Skin of body (tissue), 2 donors: Measurements from ENCODE around the gene GSE1. TPM values are rescaled to one million over a fixed set of nuclear protein-coding genes. Genes with fewer than 3 reads are reported as not detected.
A peak's percentile ranks its signal among the peaks of the same experiment; 100 is the strongest.

Experiments
- DNase-seq: peaks from one replicate; lab custom pipeline; 2025; lab: John Stamatoyannopoulos, UW
- total RNA-seq: library from RNA; depleted of rRNA; stranded (reverse); fragments of >200 nt; gene quantifications from one replicate; pipeline ENCODE4 v1.2.3, GENCODE V29; 2014

GSE1 gene
- total RNA-seq, 1 donor from 2014 or later = 57.6 TPM

- DNase-seq = peak; percentile 7
These were observed 62.2 kb downstream of the GSE1 start for GRCh38 chr16:85675251-85675874.

DNA sequence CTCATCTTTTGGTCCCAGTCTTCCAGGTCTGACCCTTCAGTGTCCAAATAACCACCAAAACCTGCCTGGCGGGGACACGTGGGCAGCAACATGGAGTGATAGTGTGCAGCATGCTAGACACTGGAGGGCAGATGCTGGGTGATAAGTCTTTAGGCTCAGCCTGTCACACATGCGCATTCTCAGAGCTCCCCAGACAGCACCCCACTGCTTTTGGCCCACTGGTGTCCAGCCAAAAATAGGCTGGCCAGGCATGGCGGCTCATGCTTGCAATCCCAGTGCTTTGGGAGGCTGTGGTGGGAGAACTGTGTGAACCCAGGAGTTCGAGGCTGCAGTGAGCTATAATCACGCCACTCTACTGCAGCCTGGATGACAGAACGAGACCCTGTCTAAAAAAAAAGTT, 63.3 kb downstream of the GSE1 start:
- no peak for DNase-seq

GRCh38 chr16:85677383-85677967, 64.4 kb downstream of the GSE1 start:
- no peak for DNase-seq

- DNase-seq = no peak
These were observed 64.9 kb downstream of the GSE1 start for GRCh38 chr16:85678016-85678415.

GRCh38 chr16:85678821-85679220, 65.7 kb downstream of the GSE1 start:
- DNase-seq = no peak

- no peak for DNase-seq
These were observed 66.7 kb downstream of the GSE1 start for GRCh38 chr16:85679870-85680269.

DNA sequence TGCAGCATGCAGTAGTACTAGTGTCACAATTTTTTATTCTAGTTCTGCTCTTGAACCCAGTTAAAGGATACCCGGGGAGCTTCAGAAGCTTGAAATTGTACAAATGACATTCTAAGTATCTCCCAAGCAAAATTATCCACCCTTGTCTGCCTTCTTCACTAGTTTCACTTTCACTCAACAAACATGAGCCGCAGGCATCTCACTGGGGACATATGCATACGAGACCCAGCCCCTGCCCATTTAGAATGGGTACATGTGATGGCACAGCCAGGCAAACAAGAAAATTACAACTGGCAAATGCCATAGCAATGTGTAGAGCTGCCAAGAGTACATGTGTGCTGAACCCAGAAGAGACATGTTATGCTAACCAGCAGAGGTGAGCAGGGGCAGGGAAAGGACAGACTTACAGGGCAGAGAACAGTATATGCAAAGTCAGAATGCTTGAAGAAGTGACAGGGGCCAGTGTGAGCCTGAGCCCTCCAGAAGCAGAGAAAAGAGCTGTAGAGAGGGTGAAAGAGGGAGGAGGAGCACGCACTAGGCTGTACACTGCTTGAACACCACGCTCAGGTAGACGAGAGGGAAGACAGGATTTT, 67.3 kb downstream of the GSE1 start:
- no peak for DNase-seq

GRCh38 chr16:85681255-85681654, 68.1 kb downstream of the GSE1 start:
- no peak for DNase-seq

GRCh38 chr16:85682516-85682915, 69.4 kb downstream of the GSE1 start:
- no peak for DNase-seq

DNA sequence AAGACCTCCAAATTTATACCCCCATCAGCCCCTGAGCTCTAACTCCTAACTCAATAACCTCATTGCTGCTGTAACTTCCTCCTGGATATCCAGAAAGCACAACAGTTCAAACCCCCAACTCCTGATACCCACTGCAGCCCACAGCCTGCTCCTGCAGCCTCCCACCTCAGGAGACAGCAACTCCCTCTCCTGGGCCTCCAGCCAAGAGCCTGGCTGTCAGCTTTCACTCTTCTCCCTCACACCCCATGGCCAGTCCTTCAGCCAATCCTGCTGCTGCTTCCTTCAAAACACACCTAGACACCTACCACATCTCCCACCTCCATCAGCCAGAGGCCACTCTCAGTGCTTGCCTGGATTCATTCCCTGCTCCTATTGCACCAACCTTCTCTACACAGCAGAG, 70.2 kb downstream of the GSE1 start:
- DNase-seq = no peak

GRCh38 chr16:85685251-85685650, 72.1 kb downstream of the GSE1 start:
- DNase-seq = no peak

GRCh38 chr16:85686912-85687591, 73.9 kb downstream of the GSE1 start:
- DNase-seq = no peak

GRCh38 chr16:85687651-85688471, 74.7 kb downstream of the GSE1 start:
- no peak for DNase-seq

DNA sequence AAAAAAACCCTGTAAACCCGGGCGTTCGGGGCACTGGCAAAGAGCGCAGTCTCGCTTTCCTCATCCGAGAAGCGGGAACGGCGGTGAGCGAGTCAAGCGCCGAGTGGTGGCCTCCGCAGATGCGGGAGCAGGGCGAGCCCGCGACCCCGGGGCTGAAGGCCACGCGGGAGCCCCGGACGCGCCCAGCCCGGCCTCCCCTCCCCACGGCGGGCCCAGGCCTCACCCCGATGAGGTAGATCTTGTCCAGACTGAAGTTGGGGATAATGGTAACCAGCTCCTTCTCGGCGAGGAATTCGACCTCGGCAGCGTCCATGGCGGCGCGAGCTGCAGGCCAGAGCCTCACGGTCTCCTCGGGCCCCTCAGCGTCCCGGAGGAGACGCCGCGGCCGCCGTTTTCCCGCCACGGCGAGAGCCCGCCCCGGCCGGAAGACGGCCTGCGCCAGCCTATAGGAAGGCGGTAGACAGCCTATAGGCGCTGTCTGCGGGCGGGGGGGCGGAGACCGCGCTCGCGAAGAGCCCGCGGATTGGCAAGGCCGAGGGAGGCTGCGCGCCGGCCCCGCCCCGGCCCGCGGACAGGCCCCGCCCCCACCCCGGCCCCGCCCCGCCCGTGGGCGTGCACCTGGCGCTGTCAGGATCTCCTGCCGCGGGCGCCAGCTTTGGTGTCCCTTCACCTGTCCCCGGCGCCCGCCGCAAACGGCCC, 75.6 kb downstream of the GSE1 start, which contains the start of gene GINS2:
GINS2 (minus strand) TSS at position 369 of the 699 bp plus-strand sequence; CDS start at position 313, 56 bp downstream.
- peak; percentile 64 for DNase-seq

DNA sequence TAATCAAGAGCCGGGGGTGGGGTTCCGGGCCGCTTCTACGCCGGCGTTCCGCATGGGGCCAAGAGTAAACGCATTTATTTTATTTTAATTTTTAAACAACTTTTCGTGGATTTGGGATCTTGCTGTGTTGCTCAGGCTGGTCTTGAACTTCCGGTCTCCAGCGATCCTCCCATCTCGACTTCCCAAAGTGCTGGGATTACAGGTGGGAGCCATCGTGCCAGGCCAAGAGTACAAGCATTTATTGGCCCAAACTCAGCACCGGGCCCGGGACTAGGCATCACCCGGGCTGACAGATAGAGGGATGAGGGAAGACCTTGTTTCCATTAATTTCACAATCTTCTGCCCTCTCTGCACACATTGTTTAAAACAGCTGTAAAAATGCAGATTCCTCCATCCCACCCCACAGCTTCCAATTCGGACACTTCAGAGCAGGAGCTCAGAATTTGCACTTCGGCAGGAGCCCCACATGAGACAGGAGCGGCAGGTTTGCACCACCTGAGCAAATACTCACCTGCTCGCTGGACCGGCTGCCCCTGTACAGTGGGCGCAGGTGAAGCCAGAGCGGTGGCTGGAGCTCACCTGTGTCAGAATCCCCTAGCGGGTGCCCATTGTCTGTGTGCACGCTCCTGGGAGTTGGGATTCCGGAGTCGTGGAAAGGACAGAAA, 76.3 kb downstream of the GSE1 start:
- DNase-seq = no peak

- no peak for DNase-seq
These were observed 76.8 kb downstream of the GSE1 start for GRCh38 chr16:85689950-85690320.

GRCh38 chr16:85690469-85691064, 77.4 kb downstream of the GSE1 start:
- no peak for DNase-seq

- DNase-seq = no peak
These were observed 82.3 kb downstream of the GSE1 start for GRCh38 chr16:85695196-85696128.

DNA sequence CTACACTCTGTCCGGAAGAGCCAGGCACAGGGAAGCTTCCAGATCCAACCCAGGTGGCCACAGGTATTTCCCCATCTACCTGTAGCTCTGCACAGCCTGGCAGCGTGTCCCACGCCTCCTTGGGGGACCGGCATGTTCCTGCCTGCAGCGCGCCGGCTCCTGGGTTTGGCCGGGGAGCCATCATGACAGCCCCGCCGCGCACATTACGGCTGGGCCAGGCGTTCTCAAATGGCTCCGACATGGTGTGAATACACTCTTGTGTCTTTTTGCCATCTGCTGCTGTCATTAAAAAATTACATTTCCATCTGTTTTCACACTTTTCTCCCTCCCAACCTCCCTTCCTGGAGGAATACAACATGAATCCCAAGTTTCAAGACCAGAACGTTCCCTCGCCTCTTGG, 83.7 kb downstream of the GSE1 start:
- DNase-seq = no peak
